HepG2 (cell line): ENCODE data around the gene KLHL13. TPM values are rescaled to one million over a fixed set of nuclear protein-coding genes. Genes with fewer than 3 reads are reported as not detected.
"Not testable (repeated sequence)": the region's sequence is repeated elsewhere in the genome, so short reads cannot be mapped to it uniquely, and the experiment has no call there.

Source experiments
- ATAC-seq: fragments of 200-7000 bp; cut with Tn5 transposase; 3 replicates; pipeline ENCODE4 v1.9.1; 2020; ENCODE audit warnings: mild to moderate bottlenecking, moderate library complexity
- BruUV-seq: library from RNA; stranded (reverse); fragments of 400-500 nt; replicated peaks from 2 replicates; lab custom pipeline; 2021; lab: Mats Ljungman, UMichigan
- CTCF ChIA-PET: fragments of 300-600 bp; formaldehyde crosslinking; extraction: SDS; loops from one replicate; lab custom pipeline; 2021; ENCODE audit warnings: low total read pairs, inconsistent platforms, low intra/inter-chr PET ratio; lab: Yijun Ruan, JAX
- POLR2A ChIA-PET: fragments of 350-600 bp; sonication (Branson Sonifier 250); formaldehyde crosslinking; loops from one replicate; lab custom pipeline; 2020; ENCODE audit warnings: antibody characterized with exemption, inconsistent platforms; lab: Yijun Ruan, JAX
- DNase-seq: peaks from one replicate; pipeline ENCODE4 v3.0.0-alpha.2; 2015; ENCODE audit warnings: low spot score
- FAIRE-seq: peaks from 3 replicates; lab custom pipeline; 2011; peaks lifted over from hg19 to GRCh38; lab: Jason Lieb, UNC
- H2AFZ ChIP-seq: one replicate; pipeline ENCODE4 v1.6.1; 2011; ENCODE audit warnings: low read length, inconsistent platforms
- H3K27ac ChIP-seq: fragments of 300-600 bp; 3 replicates; pipeline ENCODE4 v1.8.0; 2011; ENCODE audit warnings: mixed run types, mild to moderate bottlenecking, mixed read lengths, low read length, inconsistent platforms; ENCODE audit not compliant: insufficient read depth; ENCODE audit errors: extremely low read length
- H3K27me3 ChIP-seq, 2 experiments: fragments of 200-600 bp in 1 of 2; 2 replicates in 1 of 2; 3 replicates in 1 of 2; pipeline versions ENCODE4 v1.6.0 to v1.8.0; 2011; ENCODE audit warnings: low read length in 2 of 2, mild to moderate bottlenecking in 2 of 2, moderate library complexity in 2 of 2, inconsistent platforms in 1 of 2; ENCODE audit not compliant: insufficient read depth in 2 of 2, control insufficient read depth in 1 of 2
- H3K36me3 ChIP-seq, 2 experiments: fragments of 200-600 bp in 1 of 2; replicated peaks in 1 of 2; 2 replicates in 1 of 2; 3 replicates in 1 of 2; pipeline versions ENCODE4 v1.5.1 to v1.8.0; 2011; ENCODE audit warnings: low read length in 2 of 2, inconsistent platforms in 1 of 2; ENCODE audit not compliant: insufficient read depth in 2 of 2, control insufficient read depth in 1 of 2
- H3K4me1 ChIP-seq: 2 replicates; pipeline ENCODE4 v1.5.1; 2012; ENCODE audit warnings: low read length, inconsistent platforms; ENCODE audit not compliant: insufficient read depth
- H3K4me2 ChIP-seq: 2 replicates; pipeline ENCODE4 v1.6.0; 2011; ENCODE audit warnings: low read depth, low read length, inconsistent platforms
- H3K4me3 ChIP-seq, 3 experiments: fragments of 200-600 bp in 1 of 3; sonication (generic), shearing (Covaris generic) in 1 of 3; replicated peaks in 1 of 3; 2 replicates each; pipeline ENCODE4 v1.5.1; 2011 to 2016; ENCODE audit warnings: low read length in 3 of 3, inconsistent platforms in 2 of 3, low read depth in 2 of 3, mild to moderate bottlenecking in 2 of 3, control low read depth in 1 of 3, mixed read lengths in 1 of 3; ENCODE audit not compliant: insufficient read depth in 1 of 3
- H3K79me2 ChIP-seq: one replicate; pipeline ENCODE4 v1.6.1; 2011; ENCODE audit warnings: low read length, inconsistent platforms; ENCODE audit not compliant: insufficient read depth
- H3K9ac ChIP-seq: 2 replicates; pipeline ENCODE4 v1.6.0; 2011; ENCODE audit warnings: mild to moderate bottlenecking, low read depth, low read length, inconsistent platforms; ENCODE audit not compliant: insufficient read depth
- H3K9me3 ChIP-seq: 2 replicates; pipeline ENCODE4 v1.5.1; 2012; ENCODE audit warnings: mild to moderate bottlenecking, low read length
- H4K20me1 ChIP-seq: 2 replicates; pipeline ENCODE4 v1.6.0; 2011; ENCODE audit warnings: inconsistent platforms, mild to moderate bottlenecking, low read length, moderate library complexity; ENCODE audit not compliant: insufficient read depth
- DBP ChIP-seq: sonication (generic); formaldehyde crosslinking; IDR thresholded peaks from 2 replicates; pipeline ENCODE4 v1.4.0; 2020; ENCODE audit warnings: missing genetic modification reagents; ENCODE audit errors: not compliant biosample characterization
- POLR2G ChIP-seq: fragments of 200-400 bp; formaldehyde crosslinking; IDR thresholded peaks from 2 replicates; pipeline ENCODE4 v1.6.1; 2018; ENCODE audit warnings: mild to moderate bottlenecking, low read depth, low read length, moderate library complexity
- TP53 ChIP-seq: sonication (generic); formaldehyde crosslinking; conservative IDR thresholded peaks from 2 replicates; pipeline ENCODE4 v1.4.0; 2020; ENCODE audit warnings: missing genetic modification reagents
- ZFYVE20 ChIP-seq: sonication (generic); formaldehyde crosslinking; IDR thresholded peaks from 2 replicates; pipeline ENCODE4 v1.8.0; 2023; ENCODE audit warnings: low read depth, mild to moderate bottlenecking, moderate library complexity, missing genetic modification reagents, borderline replicate concordance
- ZNF234 ChIP-seq: sonication (generic); formaldehyde crosslinking; conservative IDR thresholded peaks from 2 replicates; pipeline ENCODE4 v1.5.1; 2020; ENCODE audit warnings: mild to moderate bottlenecking, missing genetic modification reagents
- ZNF274 ChIP-seq: sonication (generic); formaldehyde crosslinking; IDR thresholded peaks from 2 replicates; pipeline ENCODE4 v1.5.1; 2020; ENCODE audit warnings: mild to moderate bottlenecking, missing genetic modification reagents
- ZNF331 ChIP-seq: sonication (generic); formaldehyde crosslinking; IDR thresholded peaks from 2 replicates; pipeline ENCODE4 v1.4.0; 2020; ENCODE audit warnings: missing genetic modification reagents
- ZNF337 ChIP-seq: sonication (generic); formaldehyde crosslinking; IDR thresholded peaks from 2 replicates; pipeline ENCODE4 v1.5.1; 2020; ENCODE audit warnings: missing genetic modification reagents, low read depth, mild to moderate bottlenecking, borderline replicate concordance
- WGBS: methylation state at CpG from one replicate; pipeline ENCODE4 v1.1.6; 2017; ENCODE audit warnings: low lambda C conversion rate; 5-methylcytosine and 5-hydroxymethylcytosine counted together
- in situ Hi-C: cut with HindIII; loops from 2 replicates; pipeline ENCODE4 v1.10.0; 2017; ENCODE audit warnings: low pct_unique_long_range_greater_than_20kb; ENCODE audit not compliant: extremely low pct_ligation_motif_present
- intact Hi-C: fragments of 100-400 bp; cut with micrococcal nuclease; formaldehyde crosslinking; loops from one replicate; pipeline ENCODE4 v1.10.0; 2022; ENCODE audit not compliant: unreplicated experiment
- polyA plus RNA-seq, 8 experiments: library from polyadenylated mRNA; depleted of rRNA in 3 of 8; stranded (reverse) in 7 of 8; unstranded in 1 of 8; fragments of >200 nt; fragmentation: Illumina TruSeq in 4 of 8; extraction: Trizol in 4 of 8; gene quantifications; 2 replicates each; pipeline versions ENCODE4 v1.2.1 to v1.2.3, GENCODE V29; 2011 to 2016; ENCODE audit warnings: low read depth in 4 of 8, missing spikeins in 1 of 8, mixed read lengths in 1 of 8; ENCODE audit not compliant: insufficient read depth in 1 of 8
- total RNA-seq, 5 experiments: library from RNA; depleted of rRNA; stranded (reverse); fragments of >200 nt; fragmentation: Illumina TruSeq; extraction: Trizol; gene quantifications; 2 replicates each; pipeline ENCODE4 v1.2.3, GENCODE V29; 2016; ENCODE audit warnings: low read depth in 1 of 5

KLHL13 gene
- total and polyA plus RNA-seq, 2 of the 13 experiments (the other 11 are each of a cell fraction or from before 2014, with no cell fraction given): 0.28 to 1.6 TPM

DNA sequence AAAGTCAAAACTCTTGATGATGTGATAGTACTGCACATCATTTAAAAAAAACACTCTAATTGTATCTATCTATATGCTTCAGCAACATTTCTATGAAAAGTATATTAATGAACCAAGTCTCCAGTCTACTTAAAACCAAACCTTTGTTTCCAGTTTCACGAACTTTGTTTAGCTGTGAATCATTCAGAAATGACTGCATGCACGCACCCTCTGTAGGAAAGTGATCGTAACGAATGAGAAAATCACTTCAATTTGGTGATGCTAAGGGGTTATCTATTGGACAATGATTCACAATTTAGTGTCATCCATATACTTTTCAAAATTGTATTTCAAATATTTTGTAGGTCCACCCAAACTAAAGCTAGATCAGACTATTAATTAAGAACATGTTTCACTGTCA lies 157.6 kb downstream of the KLHL13 start:
- FAIRE-seq: no peak
- ChIA-PET POLR2A (no interaction called here), CTCF (no interaction called here)
- H3K4me3 ChIP-seq: no peak overlapping the region
- H3K79me2 ChIP-seq: no peaks in the 10 kb centered on the region
- H3K4me2 ChIP-seq: no peak overlapping the region
- TF ChIP-seq ZNF337 (CRISPR knock-in tag) (no peak), DBP (no peak), ZNF234 (CRISPR knock-in tag) (no peak)
- no peak for ATAC-seq
- no peaks in the 10 kb centered on the region for H3K27me3 ChIP-seq
- H3K27ac ChIP-seq: no peak overlapping the region
- H3K36me3 ChIP-seq: no peaks in the 10 kb centered on the region
- H3K9ac ChIP-seq: no peak overlapping the region
- H4K20me1 ChIP-seq: no peaks in the 10 kb centered on the region
- 69% methylated on average over 4 of the region's 4 CpGs for WGBS
- in situ Hi-C loops (no loop called here), intact Hi-C loops (no loop called here)
- no peaks in the 10 kb centered on the region for H3K4me1 ChIP-seq
- no TSS peak for BruUV-seq
- no peak overlapping the region for H2AFZ ChIP-seq
- no peak for DNase-seq
- no peaks in the 10 kb centered on the region for H3K9me3 ChIP-seq

DNA sequence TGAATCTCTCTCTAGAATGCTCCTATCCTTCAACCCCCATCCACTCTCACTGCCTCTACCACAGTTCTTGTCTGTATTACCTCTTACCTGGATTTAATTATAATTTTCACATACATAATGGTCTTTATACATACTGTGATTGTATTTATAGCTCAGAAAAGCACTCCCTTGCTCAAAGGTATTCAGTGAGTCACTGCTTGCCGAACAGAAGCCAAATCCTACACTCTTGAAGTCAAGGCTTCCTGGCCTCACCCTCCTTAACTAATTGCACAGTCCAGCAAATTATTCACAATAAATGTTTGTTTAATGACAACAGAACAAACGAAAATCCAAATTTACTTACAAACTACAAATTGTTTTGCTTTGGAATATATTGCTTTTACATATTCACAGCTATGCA lies 159.5 kb downstream of the KLHL13 start:
- Histone ChIP-seq H3K36me3 (no peaks in the 10 kb centered on the region), H3K9ac (no peak overlapping the region), H3K4me2 (no peak overlapping the region), H3K4me3 (no peak overlapping the region), H3K9me3 (no peaks in the 10 kb centered on the region), H3K27ac (no peak overlapping the region), H3K27me3 (no peaks in the 10 kb centered on the region), H2AFZ (no peak overlapping the region), H4K20me1 (no peaks in the 10 kb centered on the region), H3K4me1 (no peaks in the 10 kb centered on the region), H3K79me2 (no peaks in the 10 kb centered on the region)
- POLR2A ChIA-PET: no interaction called here
- WGBS: 4% methylated on average over 2 of the region's 2 CpGs
- no peak for DNase-seq
- intact Hi-C loops (no loop called here), in situ Hi-C loops (no loop called here)
- BruUV-seq: no TSS peak
- no peak for FAIRE-seq
- CTCF ChIA-PET: no interaction called here
- no peak for ATAC-seq
- TF ChIP-seq POLR2G (no peak), TP53 (no peak), ZNF274 (CRISPR knock-in tag) (no peak), ZFYVE20 (no peak), ZNF331 (CRISPR knock-in tag) (no peak)
- TF ChIP-seq, all 625 proteins: peak for 0

DNA sequence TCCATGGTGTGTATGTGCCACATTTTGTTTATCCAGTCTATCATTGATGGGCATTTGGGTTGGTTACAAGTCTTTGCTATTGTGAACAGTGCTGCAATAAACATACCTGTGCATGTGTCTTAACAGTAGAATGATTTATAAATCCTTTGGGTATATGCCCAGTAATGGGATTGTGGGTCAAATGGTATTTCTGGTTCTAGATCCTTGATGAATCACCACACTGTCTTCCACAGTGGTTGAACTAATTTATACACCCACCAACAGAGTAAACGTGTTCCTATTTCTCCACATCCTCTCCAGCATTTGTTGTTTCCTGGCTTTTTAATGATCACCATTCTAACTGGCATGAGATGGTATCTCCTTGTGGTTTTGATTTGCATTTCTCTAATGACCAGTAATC lies 177.3 kb downstream of the KLHL13 start:
- H3K4me2 ChIP-seq, CTCF ChIA-PET, ATAC-seq, H3K36me3 ChIP-seq, in situ Hi-C loops, intact Hi-C loops, H3K9me3 ChIP-seq, H3K79me2 ChIP-seq, H3K9ac ChIP-seq, H3K4me1 ChIP-seq, DNase-seq, FAIRE-seq, H3K27me3 ChIP-seq, POLR2A ChIA-PET, H4K20me1 ChIP-seq, H2AFZ ChIP-seq, H3K27ac ChIP-seq, H3K4me3 ChIP-seq, BruUV-seq: not testable (repeated sequence)
- WGBS: 11% methylated on average over 1 of the region's 1 CpG
